Dendritic cell treated with granulocyte-macrophage colony-stimulating factor and Interleukin-4, amounts not matched to agents 40 ng/mL and 50 ng/mL, for 4 days (primary cell): Measurements from ENCODE around the gene PHACTR1.
"Not testable (repeated sequence)": the region's sequence is repeated elsewhere in the genome, so short reads cannot be mapped to it uniquely, and the experiment has no call there.

Experiments used
- H3K27ac Mint-ChIP-seq: one replicate; pipeline ENCODE4 v1.8.0; 2022; ENCODE audit warnings: mild to moderate bottlenecking, mixed read lengths
- H3K27me3 Mint-ChIP-seq: one replicate; pipeline ENCODE4 v1.8.0; 2022; ENCODE audit warnings: mild to moderate bottlenecking, mixed read lengths
- H3K36me3 Mint-ChIP-seq: one replicate; pipeline ENCODE4 v1.8.0; 2022; ENCODE audit warnings: low read depth, mixed read lengths
- H3K4me1 Mint-ChIP-seq: one replicate; pipeline ENCODE4 v1.8.0; 2022; ENCODE audit warnings: low read depth, mixed read lengths
- H3K4me3 Mint-ChIP-seq: one replicate; pipeline ENCODE4 v1.8.0; 2022; ENCODE audit warnings: mild to moderate bottlenecking, moderate library complexity, mixed read lengths
- H3K9me3 Mint-ChIP-seq: one replicate; pipeline ENCODE4 v1.8.0; 2022; ENCODE audit warnings: mixed read lengths
- intact Hi-C: fragments of 100-400 bp; cut with micrococcal nuclease; formaldehyde crosslinking; loops from one replicate; pipeline ENCODE4 v1.15.0; 2022

The PHACTR1 gene

GRCh38 chr6:13141387-13141786 lies 424.8 kb downstream of the PHACTR1 start:
- Mint-ChIP-seq H3K27ac (no peak overlapping the region), H3K36me3 (no peaks in the 10 kb centered on the region), H3K4me1 (peaks cover 16% of the 10 kb centered on the region), H3K27me3 (peaks cover 1% of the 10 kb centered on the region), H3K9me3 (no peaks in the 10 kb centered on the region), H3K4me3 (no peak overlapping the region)
- intact Hi-C loops: no loop called here

GRCh38 chr6:13142611-13143010 lies 426.0 kb downstream of the PHACTR1 start:
- Mint-ChIP-seq H3K9me3 (no peaks in the 10 kb centered on the region), H3K4me1 (peaks cover 16% of the 10 kb centered on the region), H3K4me3 (no peak overlapping the region), H3K27ac (no peak overlapping the region), H3K27me3 (peaks cover 1% of the 10 kb centered on the region), H3K36me3 (no peaks in the 10 kb centered on the region)
- intact Hi-C loops: no loop called here

GRCh38 chr6:13146442-13146841 lies 429.9 kb downstream of the PHACTR1 start:
- H3K4me1 Mint-ChIP-seq: peaks cover 5% of the 10 kb centered on the region
- no peaks in the 10 kb centered on the region for H3K36me3 Mint-ChIP-seq
- H3K4me3 Mint-ChIP-seq: no peak overlapping the region
- intact Hi-C loops: no loop called here
- no peaks in the 10 kb centered on the region for H3K9me3 Mint-ChIP-seq
- peaks cover 1% of the 10 kb centered on the region for H3K27me3 Mint-ChIP-seq
- H3K27ac Mint-ChIP-seq: no peak overlapping the region

DNA sequence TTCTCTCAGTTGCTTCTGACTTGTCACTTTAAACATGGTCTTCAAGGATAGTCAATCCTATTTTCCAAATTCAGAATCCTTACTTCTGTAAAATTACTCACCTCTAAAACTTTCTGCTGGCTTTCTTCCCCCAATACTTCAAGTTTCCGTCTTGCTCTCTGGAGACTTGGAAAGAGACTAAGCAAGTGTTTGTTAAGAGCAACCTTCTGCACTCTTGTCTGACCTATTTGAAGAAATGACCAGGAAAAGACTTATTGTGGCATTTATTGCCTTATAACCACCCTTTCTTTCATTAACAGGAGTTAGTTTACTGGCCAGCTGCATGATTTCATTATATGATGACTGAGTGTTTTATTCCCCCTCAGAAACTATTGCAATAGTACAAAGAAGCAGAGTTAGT lies 430.8 kb downstream of the PHACTR1 start:
- Mint-ChIP-seq H3K27me3 (no peaks in the 10 kb centered on the region), H3K36me3 (no peaks in the 10 kb centered on the region), H3K4me3 (no peak overlapping the region), H3K4me1 (peaks cover 1% of the 10 kb centered on the region), H3K27ac (no peak overlapping the region), H3K9me3 (no peaks in the 10 kb centered on the region)
- intact Hi-C loops: no loop called here

DNA sequence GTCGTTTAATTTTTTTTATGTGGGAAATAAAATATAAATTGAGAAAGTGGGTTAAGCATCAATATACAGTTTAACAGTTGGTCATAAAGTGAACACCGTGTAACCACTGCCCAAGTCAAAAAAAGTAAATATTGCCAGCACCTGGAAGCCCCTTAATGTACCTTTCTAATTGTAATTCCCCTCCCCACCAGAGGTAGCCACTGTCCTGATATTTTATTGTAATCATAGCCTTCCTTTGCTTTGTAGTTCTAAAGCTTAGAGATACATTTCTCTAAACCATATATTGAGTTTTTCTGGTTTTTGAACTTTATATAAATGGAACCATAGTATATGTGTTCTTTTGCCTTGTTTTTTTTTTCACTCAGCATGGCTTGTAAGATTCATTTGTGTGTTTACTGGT lies 431.2 kb downstream of the PHACTR1 start:
- H3K27ac Mint-ChIP-seq: no peak overlapping the region
- no peaks in the 10 kb centered on the region for H3K9me3 Mint-ChIP-seq
- intact Hi-C loops: no loop called here
- H3K4me1 Mint-ChIP-seq: peaks cover 6% of the 10 kb centered on the region
- H3K36me3 Mint-ChIP-seq: no peaks in the 10 kb centered on the region
- no peak overlapping the region for H3K4me3 Mint-ChIP-seq
- no peaks in the 10 kb centered on the region for H3K27me3 Mint-ChIP-seq

DNA sequence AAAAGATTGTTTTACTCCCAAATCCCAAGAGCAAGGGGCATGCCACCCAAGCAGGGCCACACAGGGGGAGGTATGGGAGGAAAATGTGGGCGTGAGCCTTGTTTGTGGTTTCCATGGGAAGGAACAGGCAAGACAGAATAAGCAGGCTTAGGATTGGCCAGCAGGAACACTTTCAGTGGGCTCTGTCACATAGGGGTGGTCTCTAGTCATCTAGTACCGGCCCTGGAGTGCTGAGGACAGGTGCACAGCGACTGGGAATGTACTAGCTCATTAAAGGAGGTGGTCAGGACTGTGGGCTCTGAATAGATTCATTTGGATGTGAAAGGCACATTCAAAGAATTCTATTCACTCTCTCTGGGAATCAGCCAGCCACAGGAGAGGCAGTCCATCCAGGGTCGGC lies 436.2 kb downstream of the PHACTR1 start:
- Mint-ChIP-seq H3K4me3 (no peak overlapping the region), H3K36me3 (no peaks in the 10 kb centered on the region), H3K9me3 (no peaks in the 10 kb centered on the region), H3K4me1 (peaks cover 7% of the 10 kb centered on the region), H3K27me3 (peaks cover 2% of the 10 kb centered on the region), H3K27ac (no peak overlapping the region)
- intact Hi-C loops: no loop called here

DNA sequence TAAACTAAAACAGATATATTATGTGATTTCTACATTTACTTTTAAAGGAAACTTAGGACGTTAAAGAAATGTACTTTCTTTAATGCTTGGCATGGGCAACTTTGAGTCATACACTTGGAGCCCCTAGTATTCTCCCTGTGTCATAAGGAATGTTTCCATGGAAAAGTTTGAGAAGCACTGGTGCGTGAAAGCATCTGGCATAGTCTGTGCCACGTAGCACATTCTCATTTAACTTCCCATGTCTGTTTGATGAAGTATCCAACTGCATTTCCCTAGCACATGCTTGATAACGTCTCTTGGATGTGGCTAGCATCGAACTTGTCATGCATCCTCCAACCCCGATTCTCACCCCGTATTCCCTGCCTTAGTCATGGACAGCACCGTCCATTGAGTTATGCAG lies 439.8 kb downstream of the PHACTR1 start:
- Mint-ChIP-seq H3K27me3 (peaks cover 19% of the 10 kb centered on the region), H3K36me3 (no peaks in the 10 kb centered on the region), H3K27ac (no peak overlapping the region), H3K4me1 (peaks cover 23% of the 10 kb centered on the region), H3K9me3 (no peaks in the 10 kb centered on the region), H3K4me3 (no peak overlapping the region)
- intact Hi-C loops: no loop called here

DNA sequence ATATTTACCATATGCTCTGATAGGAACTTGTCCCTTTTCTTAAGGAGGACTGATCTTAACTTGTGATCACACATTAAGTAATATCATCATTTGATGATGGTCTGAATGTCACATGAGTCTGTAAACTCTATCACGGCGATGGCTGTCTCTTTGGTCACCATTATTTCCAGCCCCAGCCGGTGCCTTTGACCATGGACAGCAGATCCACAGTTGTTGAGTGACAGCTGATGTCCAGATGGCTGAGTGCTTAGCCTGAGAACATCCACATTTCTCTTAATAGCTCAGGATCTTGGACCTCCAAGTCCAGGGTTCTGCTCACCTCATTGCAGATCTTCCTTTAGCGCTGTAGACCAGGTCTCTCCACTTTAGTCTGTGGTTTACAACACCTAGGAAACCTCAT lies 440.7 kb downstream of the PHACTR1 start:
- peaks cover 23% of the 10 kb centered on the region for H3K4me1 Mint-ChIP-seq

DNA sequence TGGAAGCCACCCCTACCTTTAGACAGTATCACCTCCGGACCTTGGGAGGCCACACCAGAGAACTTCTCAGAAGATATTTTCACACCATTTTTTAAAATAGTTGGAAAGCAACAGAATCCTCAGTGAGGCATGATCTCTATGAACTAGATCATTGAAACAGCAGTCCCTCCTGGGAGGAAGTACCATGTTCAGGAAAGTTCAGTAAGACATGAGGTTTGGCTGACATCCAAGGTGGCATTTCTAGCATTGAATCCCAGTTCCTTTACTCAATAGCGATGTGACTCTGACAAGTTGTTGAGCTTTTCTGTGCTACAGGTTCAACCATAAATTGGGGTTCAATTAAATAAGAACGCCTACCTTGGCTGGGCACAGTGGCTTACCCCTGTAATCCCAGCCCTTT lies 442.7 kb downstream of the PHACTR1 start:
- intact Hi-C loops: no loop called here
- H3K4me1 Mint-ChIP-seq: peaks cover 29% of the 10 kb centered on the region
- no peak overlapping the region for H3K4me3 Mint-ChIP-seq
- no peak overlapping the region for H3K27ac Mint-ChIP-seq
- peaks cover 20% of the 10 kb centered on the region for H3K27me3 Mint-ChIP-seq
- H3K36me3 Mint-ChIP-seq: no peaks in the 10 kb centered on the region
- no peaks in the 10 kb centered on the region for H3K9me3 Mint-ChIP-seq

More for the DNA sequence above, 440.7 kb downstream of the PHACTR1 start:
- H3K27ac Mint-ChIP-seq: no peak overlapping the region
- intact Hi-C loops: no loop called here
- H3K4me3 Mint-ChIP-seq: no peak overlapping the region
- peaks cover 20% of the 10 kb centered on the region for H3K27me3 Mint-ChIP-seq
- no peaks in the 10 kb centered on the region for H3K36me3 Mint-ChIP-seq
- no peaks in the 10 kb centered on the region for H3K9me3 Mint-ChIP-seq

DNA sequence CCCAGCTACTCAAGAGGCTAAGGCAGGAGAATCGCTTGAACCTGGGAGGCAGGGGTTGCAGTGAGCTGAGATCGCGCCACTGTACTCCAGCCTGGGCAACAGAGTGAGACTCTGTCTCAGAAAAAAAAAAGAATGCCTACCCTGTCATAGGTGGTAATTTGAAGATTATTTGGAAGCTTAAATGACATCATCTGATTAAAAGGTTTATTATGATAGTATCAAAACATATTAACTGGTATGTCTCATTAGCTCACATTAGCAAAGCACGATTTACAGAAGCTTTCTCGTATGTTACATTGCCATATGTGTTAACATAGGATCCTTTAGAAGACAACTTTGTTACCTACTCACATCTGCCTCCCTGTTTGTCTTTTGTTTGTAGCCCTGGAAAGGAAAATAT lies 443.3 kb downstream of the PHACTR1 start:
- Mint-ChIP-seq H3K4me1 (peaks cover 29% of the 10 kb centered on the region), H3K27me3 (peaks cover 20% of the 10 kb centered on the region)
- not testable (repeated sequence) for H3K4me3 Mint-ChIP-seq, H3K36me3 Mint-ChIP-seq, H3K27ac Mint-ChIP-seq, H3K9me3 Mint-ChIP-seq
- intact Hi-C loops: loop anchor here (10.0 kb wide), 1 partner anchor 245 kb away; no protein-coding TSS in a partner anchor

GRCh38 chr6:13163161-13163944 lies 446.8 kb downstream of the PHACTR1 start:
- H3K9me3 Mint-ChIP-seq: no peaks in the 10 kb centered on the region
- H3K27me3 Mint-ChIP-seq: peaks cover 16% of the 10 kb centered on the region
- H3K4me1 Mint-ChIP-seq: peaks cover 29% of the 10 kb centered on the region
- intact Hi-C loops: loop anchor here (10.0 kb wide), 1 partner anchor 249 kb away; no protein-coding TSS in a partner anchor
- H3K36me3 Mint-ChIP-seq: no peaks in the 10 kb centered on the region
- no peak overlapping the region for H3K27ac Mint-ChIP-seq
- H3K4me3 Mint-ChIP-seq: no peak overlapping the region

DNA sequence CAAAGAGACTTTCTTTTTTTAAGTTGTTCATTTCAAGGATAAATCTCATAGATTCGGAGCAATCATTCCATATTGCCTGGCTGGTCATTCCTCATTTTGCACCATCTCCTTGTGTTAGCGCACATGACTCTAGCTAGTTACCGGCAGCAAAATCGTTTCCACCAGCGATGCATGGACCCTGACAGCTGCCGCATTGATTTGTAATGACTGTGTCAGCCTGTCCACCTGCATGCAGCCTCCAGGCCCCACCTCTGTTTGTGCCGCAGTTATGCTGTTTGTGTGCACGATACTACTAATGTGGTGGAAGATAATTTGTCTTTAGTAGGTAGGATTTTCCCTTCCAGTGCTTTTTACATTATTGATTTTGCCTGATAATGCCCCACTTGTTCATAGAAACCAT lies 447.7 kb downstream of the PHACTR1 start:
- intact Hi-C loops: loop anchor here (10.0 kb wide), 1 partner anchor 249 kb away; no protein-coding TSS in a partner anchor
- H3K4me1 Mint-ChIP-seq: peaks cover 32% of the 10 kb centered on the region
- no peak overlapping the region for H3K4me3 Mint-ChIP-seq
- no peaks in the 10 kb centered on the region for H3K36me3 Mint-ChIP-seq
- no peaks in the 10 kb centered on the region for H3K9me3 Mint-ChIP-seq
- peaks cover 10% of the 10 kb centered on the region for H3K27me3 Mint-ChIP-seq
- no peak overlapping the region for H3K27ac Mint-ChIP-seq

- H3K27ac Mint-ChIP-seq: no peak overlapping the region
- intact Hi-C loops: loop anchor here (10.0 kb wide), 1 partner anchor 251 kb away; no protein-coding TSS in a partner anchor
- H3K4me3 Mint-ChIP-seq: no peak overlapping the region
- H3K27me3 Mint-ChIP-seq: peaks cover 5% of the 10 kb centered on the region
- H3K9me3 Mint-ChIP-seq: no peaks in the 10 kb centered on the region
- peaks cover 23% of the 10 kb centered on the region for H3K4me1 Mint-ChIP-seq
- H3K36me3 Mint-ChIP-seq: no peaks in the 10 kb centered on the region
These were observed 449.1 kb downstream of the PHACTR1 start for GRCh38 chr6:13165502-13166172.

DNA sequence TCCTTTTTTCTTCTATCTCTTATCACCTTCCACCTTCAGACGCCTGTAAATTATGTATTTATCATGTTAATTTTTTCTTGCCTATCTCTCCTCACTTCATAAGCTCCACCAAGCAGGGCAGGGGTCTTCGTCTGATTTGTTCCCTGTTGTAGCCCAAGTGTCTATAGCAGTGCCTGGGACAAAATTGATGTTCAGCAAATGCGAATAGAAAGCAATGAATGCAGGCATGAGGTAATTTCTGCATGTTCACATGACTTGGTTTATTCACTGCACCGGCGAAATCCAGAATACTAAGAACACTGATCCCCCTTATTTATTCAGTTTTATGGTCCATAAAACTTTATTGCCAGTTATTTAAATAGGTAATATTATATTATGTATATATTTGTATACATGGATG lies 449.7 kb downstream of the PHACTR1 start:
- no peak overlapping the region for H3K4me3 Mint-ChIP-seq
- no peak overlapping the region for H3K27ac Mint-ChIP-seq
- intact Hi-C loops: loop anchor here (10.0 kb wide), 1 partner anchor 251 kb away; no protein-coding TSS in a partner anchor

More for the DNA sequence above, 449.7 kb downstream of the PHACTR1 start:
- no peaks in the 10 kb centered on the region for H3K36me3 Mint-ChIP-seq
- peaks cover 27% of the 10 kb centered on the region for H3K4me1 Mint-ChIP-seq
- no peaks in the 10 kb centered on the region for H3K9me3 Mint-ChIP-seq
- H3K27me3 Mint-ChIP-seq: peaks cover 3% of the 10 kb centered on the region
